OCI-LY7 (cell line): ENCODE measurements around the gene IGSF9.
"Not testable (repeated sequence)": the region's sequence is repeated elsewhere in the genome, so short reads cannot be mapped to it uniquely, and the experiment has no call there.

Source experiments
- CTCF ChIP-seq: fragments of 200-600 bp; sonication (generic); conservative IDR thresholded peaks from 2 replicates; pipeline ENCODE4 v1.5.1; 2014; ENCODE audit warnings: mild to moderate bottlenecking, antibody characterized with exemption, low read length, moderate library complexity, mixed read lengths
- EZH2phosphoT487 ChIP-seq: fragments of 200-600 bp; sonication (generic); IDR thresholded peaks from 2 replicates; pipeline ENCODE4 v1.6.1; 2018; ENCODE audit warnings: low read depth, borderline replicate concordance, mild to moderate bottlenecking, mixed run types, antibody characterized with exemption, low read length, moderate library complexity, mixed read lengths

GRCh38 chr1:159899634-159900033 is 45.8 kb downstream of the IGSF9 start:
- TF ChIP-seq CTCF, EZH2phosphoT487: not testable (repeated sequence)
